CD4-positive, alpha-beta T cell treated with Interferon gamma for 1 hour (primary cell): ENCODE data around the gene ZNF208.
A peak's percentile ranks its signal among the peaks of the same experiment; 100 is the strongest.
"Not testable (repeated sequence)": the region's sequence is repeated elsewhere in the genome, so short reads cannot be mapped to it uniquely, and the experiment has no call there.

ENCODE experiments used
- DNase-seq: peaks from one replicate; pipeline ENCODE4 v3.0.0-alpha.2; 2020

The ZNF208 gene

GRCh38 chr19:22010437-22011143, at the start of gene ZNF208:
ZNF208 (minus strand) TSS chr19:22010943; CDS start chr19:22010794, 149 bp downstream.
- DNase-seq = peak; percentile 33

GRCh38 chr19:22052644-22053013, 41.9 kb upstream of the ZNF208 start:
- DNase-seq = no peak

- not testable (repeated sequence) for DNase-seq
Observed at GRCh38 chr19:22041151-22041550, 30.4 kb upstream of the ZNF208 start.

- DNase-seq = no peak
Observed at GRCh38 chr19:22030680-22031079, 19.9 kb upstream of the ZNF208 start.

GRCh38 chr19:22026687-22027086, 15.9 kb upstream of the ZNF208 start:
- no peak for DNase-seq

- not testable (repeated sequence) for DNase-seq
Observed at GRCh38 chr19:22025539-22025938, 14.8 kb upstream of the ZNF208 start.

- DNase-seq = no peak
Observed at GRCh38 chr19:21970466-21970865, 40.3 kb downstream of the ZNF208 start.

GRCh38 chr19:21947775-21948174, 63.0 kb downstream of the ZNF208 start:
- no peak for DNase-seq

GRCh38 chr19:21940684-21941083, 70.1 kb downstream of the ZNF208 start:
- DNase-seq = no peak

- no peak for DNase-seq
Observed at GRCh38 chr19:21934593-21934992, 76.2 kb downstream of the ZNF208 start.

GRCh38 chr19:21934131-21934530, 76.6 kb downstream of the ZNF208 start:
- no peak for DNase-seq

GRCh38 chr19:21922276-21922675, 88.5 kb downstream of the ZNF208 start:
- DNase-seq = no peak

GRCh38 chr19:21921691-21922180, 89.0 kb downstream of the ZNF208 start:
- no peak for DNase-seq

- DNase-seq = no peak
Observed at GRCh38 chr19:21915411-21915810, 95.3 kb downstream of the ZNF208 start.

- DNase-seq = no peak
Observed at GRCh38 chr19:21912654-21913053, 98.1 kb downstream of the ZNF208 start.

- DNase-seq = no peak
Observed at GRCh38 chr19:21910318-21910717, 100.4 kb downstream of the ZNF208 start.

GRCh38 chr19:21908066-21908465, 102.7 kb downstream of the ZNF208 start:
- no peak for DNase-seq

- no peak for DNase-seq
Observed at GRCh38 chr19:21907516-21907915, 103.2 kb downstream of the ZNF208 start.

- no peak for DNase-seq
Observed at GRCh38 chr19:21902571-21902970, 108.2 kb downstream of the ZNF208 start.

GRCh38 chr19:21901861-21902260, 108.9 kb downstream of the ZNF208 start:
- DNase-seq = no peak

GRCh38 chr19:21900401-21900800, 110.3 kb downstream of the ZNF208 start:
- no peak for DNase-seq

- DNase-seq = no peak
Observed at GRCh38 chr19:21891086-21891485, 119.7 kb downstream of the ZNF208 start.

- peak; percentile 18 for DNase-seq
Observed at GRCh38 chr19:21890017-21890416, 120.7 kb downstream of the ZNF208 start.

- not testable (repeated sequence) for DNase-seq
Observed at GRCh38 chr19:21885516-21885915, 125.2 kb downstream of the ZNF208 start.

GRCh38 chr19:21884786-21885185, 126.0 kb downstream of the ZNF208 start:
- DNase-seq = not testable (repeated sequence)
